NCI-H1930 (cell line): ENCODE data around the gene SRP68.

Source experiments
- DNase-seq, 2 experiments: peaks; one replicate each; lab custom pipeline; 2025; lab: John Stamatoyannopoulos, UW

Gene SRP68

DNA sequence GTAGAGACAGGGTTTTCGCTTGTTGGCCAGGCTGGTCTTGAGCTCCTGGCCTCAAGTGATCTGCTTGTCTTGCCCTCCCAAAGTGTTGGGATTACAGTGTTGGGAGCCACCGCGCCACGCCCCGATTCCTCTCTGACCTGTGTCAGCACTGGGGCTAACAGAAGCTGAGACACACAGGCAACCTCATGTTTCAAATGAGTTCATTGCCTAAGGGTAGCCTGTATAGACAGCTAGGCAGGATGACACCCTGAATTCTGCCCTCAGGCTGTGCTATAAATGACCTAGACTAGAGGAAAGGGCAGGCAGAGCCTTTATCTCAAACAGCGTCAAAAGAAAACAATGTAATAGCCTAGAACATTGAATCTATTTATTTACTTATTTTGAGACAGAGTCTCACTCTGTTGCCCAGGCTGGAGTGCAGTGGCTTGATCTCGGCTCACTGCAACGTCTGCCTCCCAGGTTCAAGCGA, 74.0 kb downstream of the SRP68 start:
- no peak for DNase-seq

GRCh38 chr17:75996665-75997590, 75.4 kb downstream of the SRP68 start:
- no peak for DNase-seq

- no peak for DNase-seq
Observed at GRCh38 chr17:75995385-75995925, 76.9 kb downstream of the SRP68 start.

GRCh38 chr17:75994802-75995370, 77.4 kb downstream of the SRP68 start:
- no peak for DNase-seq

GRCh38 chr17:75991396-75991795, 80.9 kb downstream of the SRP68 start:
- no peak for DNase-seq
